Activated CD8-positive, alpha-beta memory T cell treated with anti-CD3 and anti-CD28 coated beads, Interleukin-2, amount 50 U/mL, for 4 hours (primary cell): ENCODE results near the gene CTSD.

Experiments used
- DNase-seq: peaks from one replicate; pipeline ENCODE4 v3.0.0-alpha.2; 2020

The CTSD gene

GRCh38 chr11:1768141-1768469, 4.4 kb upstream of the CTSD start:
- no peak for DNase-seq

GRCh38 chr11:1767399-1768140, 3.8 kb upstream of the CTSD start:
- DNase-seq, result no peak

- no peak for DNase-seq
Observed at GRCh38 chr11:1766719-1767398, 3.1 kb upstream of the CTSD start.

GRCh38 chr11:1765871-1766718, 2.4 kb upstream of the CTSD start:
- no peak for DNase-seq

DNA sequence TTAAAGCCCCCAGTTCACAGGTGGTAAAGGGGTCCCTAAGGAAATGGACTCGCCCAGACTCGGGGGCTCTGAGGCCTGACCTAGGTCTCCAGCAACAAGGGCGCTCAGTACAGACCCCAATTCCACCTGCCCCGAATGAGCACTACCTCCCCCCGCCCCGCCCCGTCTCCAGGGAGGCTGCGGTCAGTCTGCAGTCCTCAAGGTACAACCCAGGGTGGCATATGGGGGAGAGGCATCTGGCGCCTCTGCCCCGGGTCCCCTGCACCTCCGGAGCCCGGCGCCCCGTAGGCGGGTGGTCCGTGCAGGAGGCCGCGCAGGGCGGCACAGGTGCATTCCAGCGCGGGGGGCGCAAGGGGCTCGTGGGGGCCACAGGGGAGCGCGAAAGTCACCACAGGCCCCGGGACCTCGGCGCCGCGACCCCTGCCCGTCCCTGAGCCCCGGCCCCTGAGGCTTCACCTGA, 361 bp downstream of the CTSD start:
- DNase-seq, result no peak

- DNase-seq, result no peak
Observed at GRCh38 chr11:1762537-1763302, 1.0 kb downstream of the CTSD start.

GRCh38 chr11:1761857-1762536, 1.7 kb downstream of the CTSD start:
- DNase-seq, result no peak

- no peak for DNase-seq
Observed at GRCh38 chr11:1761110-1761856, 2.4 kb downstream of the CTSD start.

DNA sequence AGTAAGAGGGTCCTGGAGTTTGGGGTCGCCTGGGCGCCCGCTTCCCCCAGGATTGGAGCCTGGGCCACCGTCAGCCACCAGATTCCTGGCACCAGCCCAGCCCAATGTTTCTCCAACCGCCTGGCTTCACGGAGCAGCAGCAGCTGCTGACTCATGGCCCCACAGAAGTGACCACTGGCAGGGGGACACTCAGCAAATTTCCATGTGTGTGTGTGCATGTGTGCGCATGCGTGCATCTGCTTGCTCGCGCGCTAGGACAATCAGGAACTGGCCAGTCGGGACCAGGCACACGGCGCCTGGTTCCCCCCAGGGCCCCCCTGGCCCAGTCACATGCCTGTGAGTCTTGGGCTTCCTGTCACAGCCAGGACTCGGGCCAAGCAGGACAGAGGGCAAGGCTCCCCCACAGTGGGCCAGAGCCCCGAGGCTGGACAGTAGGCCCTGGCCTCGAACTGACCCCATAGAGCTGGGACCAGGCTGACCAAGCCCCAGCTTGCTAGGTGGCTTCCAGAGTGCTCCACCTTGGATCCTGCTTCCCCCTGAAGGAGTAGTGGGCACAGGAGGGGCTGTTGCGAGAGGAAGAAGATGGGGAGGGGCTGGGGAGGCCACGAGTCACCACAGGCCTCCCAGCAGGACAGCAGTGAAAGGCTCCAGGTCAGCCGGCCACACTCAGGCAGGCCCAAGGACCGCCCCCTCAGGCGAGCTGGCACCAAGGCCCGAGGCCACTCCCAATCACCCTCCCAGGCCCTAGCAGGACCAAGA, 3.2 kb downstream of the CTSD start:
- DNase-seq, result no peak

GRCh38 chr11:1759851-1760220, 3.9 kb downstream of the CTSD start:
- no peak for DNase-seq

DNA sequence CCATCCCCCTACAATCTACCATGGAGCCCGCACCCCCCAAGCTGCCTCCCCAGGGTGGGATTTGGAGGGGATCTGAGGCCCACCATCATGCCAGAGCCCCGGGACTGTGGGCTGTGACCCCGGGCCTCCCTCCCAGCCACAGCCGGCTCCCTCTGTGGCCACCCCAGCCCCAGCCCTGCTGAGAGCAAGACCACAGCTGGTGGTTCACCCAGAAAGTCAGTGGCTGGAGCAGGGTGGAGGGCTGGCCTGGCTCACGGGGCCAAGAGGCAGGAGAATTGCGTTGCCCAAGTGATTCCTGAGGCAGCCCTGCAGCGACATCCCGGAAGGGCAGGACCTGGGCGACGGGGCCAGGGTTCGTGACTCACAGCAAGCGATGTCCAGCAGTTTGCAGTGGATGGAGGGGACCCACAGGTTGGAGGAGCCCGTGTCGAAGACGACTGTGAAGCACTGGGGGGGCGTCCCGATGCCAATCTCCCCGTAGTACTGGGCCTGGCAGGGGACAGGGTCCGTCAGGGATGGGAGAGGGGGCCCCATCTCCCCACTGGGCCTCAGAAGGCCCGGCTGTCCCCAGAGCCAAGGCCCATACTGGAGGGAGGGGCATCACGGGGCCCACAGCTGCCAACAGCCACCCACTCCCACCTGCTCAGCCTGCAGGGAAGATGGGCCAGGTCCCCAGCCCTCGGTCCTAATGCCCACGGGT, 4.4 kb downstream of the CTSD start:
- DNase-seq, result no peak

- no peak for DNase-seq
Observed at GRCh38 chr11:1758611-1759150, 5.0 kb downstream of the CTSD start.

- peak; percentile 40 for DNase-seq
Observed at GRCh38 chr11:1757861-1758610, 5.7 kb downstream of the CTSD start.

DNA sequence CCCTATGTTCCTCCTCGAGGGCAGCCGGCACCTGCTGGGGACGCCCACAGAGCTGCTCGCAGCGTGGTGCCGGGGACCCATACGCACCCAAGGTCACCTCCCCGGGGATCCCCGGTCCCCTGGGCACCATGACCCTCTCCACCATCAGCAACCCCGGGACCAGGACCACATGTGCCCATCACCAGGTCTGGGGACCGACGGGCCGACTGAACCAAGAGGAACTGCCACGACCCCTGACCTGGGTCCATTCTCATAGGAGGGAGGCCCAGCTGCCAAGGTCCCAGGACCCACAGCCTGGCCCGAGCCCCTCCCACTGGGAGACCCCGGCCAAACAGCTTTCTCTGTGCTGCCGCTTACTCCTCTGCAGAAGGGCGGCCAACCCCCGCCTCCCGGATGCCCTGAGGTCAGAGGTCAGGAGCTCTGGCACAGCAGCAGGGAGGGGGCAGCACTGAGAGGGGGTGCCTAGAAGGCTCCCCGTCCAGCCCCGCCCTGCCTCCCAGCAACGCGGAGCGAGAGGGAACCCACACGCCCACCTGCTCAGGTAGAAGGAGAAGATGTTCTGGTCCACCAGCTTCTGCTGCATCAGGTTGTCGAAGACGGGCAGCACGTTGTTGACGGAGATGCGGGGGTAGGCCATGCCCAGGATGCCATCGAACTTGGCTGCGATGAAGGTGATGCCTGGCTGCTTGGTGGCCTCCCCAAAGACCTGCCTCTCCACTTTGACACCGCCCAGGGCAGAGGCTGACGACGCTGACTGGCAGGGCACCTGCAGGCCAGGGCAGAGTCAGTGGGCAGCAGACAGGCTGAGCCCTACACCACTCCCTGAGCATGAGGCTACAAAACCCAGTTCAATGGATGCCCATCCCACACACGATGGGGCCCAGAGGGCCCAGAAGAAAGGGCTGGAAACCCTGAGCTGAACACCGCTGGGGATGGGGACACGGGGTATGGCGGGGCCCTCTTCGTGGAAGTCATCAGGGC, 6.6 kb downstream of the CTSD start:
- DNase-seq, result no peak

DNA sequence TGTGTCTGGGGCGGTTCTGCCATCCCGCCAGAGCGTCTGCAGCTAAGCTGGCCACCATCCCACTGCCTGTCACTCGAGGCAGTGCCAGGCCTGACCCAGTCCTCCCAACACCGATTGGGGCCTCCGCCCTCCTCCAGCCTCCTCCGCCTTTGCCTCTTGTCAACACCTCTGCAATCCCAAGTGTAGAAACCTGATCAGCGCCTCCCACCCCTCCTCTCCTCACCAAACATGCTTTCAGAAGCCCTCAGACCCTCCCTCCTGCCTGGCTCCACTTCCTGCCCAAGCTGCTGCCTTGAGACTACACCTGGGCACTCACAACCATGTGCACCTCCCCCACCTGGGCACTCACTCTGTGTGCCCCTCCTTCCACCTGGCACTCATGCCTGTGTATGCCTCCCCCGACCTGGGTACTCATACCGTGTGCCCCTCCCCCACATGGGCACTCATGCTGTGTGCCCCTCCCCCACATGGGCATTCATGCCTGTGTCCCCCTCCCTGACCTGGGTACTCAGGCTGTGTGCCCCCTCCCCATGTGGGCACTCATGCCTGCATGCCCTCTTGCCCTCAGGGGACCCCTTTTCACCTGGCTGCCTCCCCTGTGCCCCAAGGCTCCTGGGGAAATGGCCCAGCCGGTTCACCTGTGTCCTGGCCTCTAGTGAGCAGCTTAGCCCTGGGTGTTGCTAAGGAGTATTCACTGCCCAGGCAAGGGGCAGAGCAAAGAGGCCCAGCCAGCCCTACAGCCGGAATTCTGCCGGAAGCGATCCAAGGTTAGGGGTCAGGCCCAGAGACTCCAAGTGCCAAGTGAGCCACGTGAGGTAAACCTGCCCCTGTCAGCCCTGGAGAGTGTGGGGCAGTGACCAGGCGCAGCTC, 7.8 kb downstream of the CTSD start:
- no peak for DNase-seq

DNA sequence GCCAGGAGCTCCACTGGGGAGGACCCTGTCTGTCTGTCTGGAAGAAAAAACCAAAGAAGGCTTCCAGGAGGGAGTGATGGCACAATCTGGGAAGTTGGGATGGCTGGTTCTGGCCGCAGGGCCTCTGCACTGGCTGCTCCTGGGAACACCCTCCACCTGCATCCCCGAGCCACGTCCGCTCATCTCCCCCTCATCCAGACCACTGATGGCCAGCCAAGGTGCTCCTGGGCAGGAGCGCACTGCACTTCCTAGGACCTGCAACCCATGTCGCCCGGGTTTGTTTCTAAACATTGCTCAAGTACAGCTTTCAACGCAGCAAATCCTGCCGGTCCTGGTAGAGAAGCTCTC, 8.4 kb downstream of the CTSD start:
- DNase-seq, result no peak
